Measurements from ENCODE around the gene CASR. TPM values are rescaled to one million over a fixed set of nuclear protein-coding genes. Genes with fewer than 3 reads are reported as not detected.
"Not testable (repeated sequence)": the region's sequence is repeated elsewhere in the genome, so short reads cannot be mapped to it uniquely, and the experiment has no call there.

CASR gene
- total RNA-seq, 1 donor from 2014 or later, result not detected

DNA sequence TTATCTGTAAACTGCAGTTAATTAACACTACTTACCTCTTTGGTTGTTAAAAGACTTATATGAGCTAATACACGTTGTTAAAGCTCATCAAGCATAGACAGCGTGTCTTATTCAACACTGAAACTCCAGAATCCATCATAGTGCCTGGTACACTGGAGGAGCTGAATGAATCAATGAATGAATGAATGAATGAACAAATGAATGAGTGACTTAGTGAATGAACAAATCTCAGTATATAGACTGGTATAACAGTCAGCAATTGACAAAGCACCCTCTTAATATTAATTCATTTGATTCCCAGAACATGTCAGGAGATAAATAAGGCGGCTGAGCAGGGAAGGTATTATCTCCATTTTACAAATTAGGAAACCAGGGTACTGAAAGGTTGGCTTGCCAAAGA, 7.1 kb downstream of the CASR start:
- no peaks in the 10 kb centered on the region for H3K9me3 Mint-ChIP-seq (ENCODE audit: unreplicated experiment)

DNA sequence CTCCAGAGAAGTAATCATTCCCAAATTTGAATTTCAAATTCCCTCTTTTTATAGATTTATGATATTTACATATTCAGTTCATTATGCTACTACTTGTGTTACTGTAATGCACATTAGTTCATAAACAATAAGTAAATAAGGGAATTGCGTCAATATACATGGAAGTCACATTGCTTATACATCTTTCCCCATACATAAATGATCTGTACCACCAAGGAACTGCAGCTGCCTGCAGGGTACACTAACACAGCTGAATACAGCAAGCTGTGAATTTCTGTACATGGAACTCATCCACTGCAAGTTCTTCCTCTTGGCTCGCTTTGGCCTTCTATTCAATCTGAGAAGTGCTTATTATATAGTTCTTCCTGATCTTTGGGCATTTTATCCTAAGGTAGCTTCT, 15.5 kb downstream of the CASR start:
- no peak overlapping the region for H3K4me3 Mint-ChIP-seq (ENCODE audit: unreplicated experiment)
- H3K27ac Mint-ChIP-seq (ENCODE audit: unreplicated experiment), result no peak overlapping the region
- H3K4me1 Mint-ChIP-seq (ENCODE audit: low read depth, unreplicated experiment), result no peaks in the 10 kb centered on the region
- DNase-seq, result no peak
- H3K9me3 Mint-ChIP-seq (ENCODE audit: unreplicated experiment), result no peaks in the 10 kb centered on the region
- H3K27me3 Mint-ChIP-seq (ENCODE audit: unreplicated experiment), result no peaks in the 10 kb centered on the region
- TF ChIP-seq, protein P1, sequence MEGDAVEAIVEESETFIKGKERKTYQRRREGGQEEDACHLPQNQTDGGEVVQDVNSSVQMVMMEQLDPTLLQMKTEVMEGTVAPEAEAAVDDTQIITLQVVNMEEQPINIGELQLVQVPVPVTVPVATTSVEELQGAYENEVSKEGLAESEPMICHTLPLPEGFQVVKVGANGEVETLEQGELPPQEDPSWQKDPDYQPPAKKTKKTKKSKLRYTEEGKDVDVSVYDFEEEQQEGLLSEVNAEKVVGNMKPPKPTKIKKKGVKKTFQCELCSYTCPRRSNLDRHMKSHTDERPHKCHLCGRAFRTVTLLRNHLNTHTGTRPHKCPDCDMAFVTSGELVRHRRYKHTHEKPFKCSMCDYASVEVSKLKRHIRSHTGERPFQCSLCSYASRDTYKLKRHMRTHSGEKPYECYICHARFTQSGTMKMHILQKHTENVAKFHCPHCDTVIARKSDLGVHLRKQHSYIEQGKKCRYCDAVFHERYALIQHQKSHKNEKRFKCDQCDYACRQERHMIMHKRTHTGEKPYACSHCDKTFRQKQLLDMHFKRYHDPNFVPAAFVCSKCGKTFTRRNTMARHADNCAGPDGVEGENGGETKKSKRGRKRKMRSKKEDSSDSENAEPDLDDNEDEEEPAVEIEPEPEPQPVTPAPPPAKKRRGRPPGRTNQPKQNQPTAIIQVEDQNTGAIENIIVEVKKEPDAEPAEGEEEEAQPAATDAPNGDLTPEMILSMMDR (IDR thresholded peaks at IDR 0.05; ENCODE audit: partially characterized antibody, unreplicated experiment), result no peak
- peaks cover 7% of the 10 kb centered on the region for H3K36me3 Mint-ChIP-seq (ENCODE audit: unreplicated experiment)

More for the DNA sequence above, 7.1 kb downstream of the CASR start:
- Mint-ChIP-seq H3K27ac (ENCODE audit: unreplicated experiment) (no peak overlapping the region), H3K4me1 (ENCODE audit: low read depth, unreplicated experiment) (no peaks in the 10 kb centered on the region), H3K36me3 (ENCODE audit: unreplicated experiment) (no peaks in the 10 kb centered on the region), H3K4me3 (ENCODE audit: unreplicated experiment) (no peak overlapping the region), H3K27me3 (ENCODE audit: unreplicated experiment) (peaks cover 3% of the 10 kb centered on the region)
- no peak for DNase-seq
- TF ChIP-seq, protein P1 (IDR thresholded peaks at IDR 0.05; ENCODE audit: partially characterized antibody, unreplicated experiment), result no peak

DNA sequence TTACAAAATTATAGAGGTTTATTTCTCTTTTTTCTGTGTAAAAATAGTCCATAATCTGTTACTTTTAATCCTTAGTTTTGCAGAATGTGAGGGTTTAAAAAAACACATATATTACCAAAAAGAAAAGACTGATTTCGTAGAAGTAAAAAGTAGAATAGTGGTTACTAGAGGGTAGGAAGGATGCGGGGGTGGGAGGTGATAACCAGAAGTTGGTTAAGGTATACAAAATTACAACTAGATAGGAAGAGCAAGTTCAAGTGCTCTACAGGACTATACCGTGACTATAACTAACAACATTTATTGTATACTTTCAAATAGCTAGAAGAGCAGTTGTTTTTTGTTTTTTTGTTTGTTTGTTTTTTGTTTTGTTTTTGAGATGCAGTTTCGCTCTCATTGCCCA, 16.1 kb downstream of the CASR start:
- H3K27me3 Mint-ChIP-seq (ENCODE audit: unreplicated experiment), result no peaks in the 10 kb centered on the region
- H3K4me1 Mint-ChIP-seq (ENCODE audit: low read depth, unreplicated experiment), result no peaks in the 10 kb centered on the region
- TF ChIP-seq, protein P1 (IDR thresholded peaks at IDR 0.05; ENCODE audit: partially characterized antibody, unreplicated experiment), result no peak

DNA sequence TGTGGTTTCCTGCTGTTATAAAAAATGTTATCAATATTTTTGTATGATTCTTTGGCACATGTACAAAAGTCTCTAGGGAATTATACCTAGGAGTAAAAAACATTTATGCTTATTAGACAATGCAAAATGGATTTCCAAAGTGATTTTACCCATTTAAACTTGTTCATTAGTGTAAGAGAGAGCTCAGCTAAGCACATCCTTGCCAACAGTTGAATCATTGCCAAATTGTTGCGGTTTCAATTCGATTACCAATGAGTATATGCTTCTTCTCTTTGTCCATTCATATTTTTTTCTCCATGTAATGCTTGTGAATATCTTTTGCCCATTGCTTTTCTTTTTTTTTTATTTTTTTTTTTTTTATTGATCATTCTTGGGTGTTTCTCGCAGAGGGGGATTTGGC, 17.2 kb downstream of the CASR start:
- H3K27me3 Mint-ChIP-seq (ENCODE audit: unreplicated experiment), result no peaks in the 10 kb centered on the region
- no peak for DNase-seq
- peaks cover 7% of the 10 kb centered on the region for H3K36me3 Mint-ChIP-seq (ENCODE audit: unreplicated experiment)
- H3K27ac Mint-ChIP-seq (ENCODE audit: unreplicated experiment), result no peak overlapping the region
- TF ChIP-seq, protein P1 (IDR thresholded peaks at IDR 0.05; ENCODE audit: partially characterized antibody, unreplicated experiment), result no peak
- no peak overlapping the region for H3K4me3 Mint-ChIP-seq (ENCODE audit: unreplicated experiment)
- no peaks in the 10 kb centered on the region for H3K9me3 Mint-ChIP-seq (ENCODE audit: unreplicated experiment)
- no peaks in the 10 kb centered on the region for H3K4me1 Mint-ChIP-seq (ENCODE audit: low read depth, unreplicated experiment)

More for the DNA sequence above, 16.1 kb downstream of the CASR start:
- DNase-seq, result no peak
- peaks cover 7% of the 10 kb centered on the region for H3K36me3 Mint-ChIP-seq (ENCODE audit: unreplicated experiment)
- H3K4me3 Mint-ChIP-seq (ENCODE audit: unreplicated experiment), result no peak overlapping the region
- H3K9me3 Mint-ChIP-seq (ENCODE audit: unreplicated experiment), result no peaks in the 10 kb centered on the region
- no peak overlapping the region for H3K27ac Mint-ChIP-seq (ENCODE audit: unreplicated experiment)

DNA sequence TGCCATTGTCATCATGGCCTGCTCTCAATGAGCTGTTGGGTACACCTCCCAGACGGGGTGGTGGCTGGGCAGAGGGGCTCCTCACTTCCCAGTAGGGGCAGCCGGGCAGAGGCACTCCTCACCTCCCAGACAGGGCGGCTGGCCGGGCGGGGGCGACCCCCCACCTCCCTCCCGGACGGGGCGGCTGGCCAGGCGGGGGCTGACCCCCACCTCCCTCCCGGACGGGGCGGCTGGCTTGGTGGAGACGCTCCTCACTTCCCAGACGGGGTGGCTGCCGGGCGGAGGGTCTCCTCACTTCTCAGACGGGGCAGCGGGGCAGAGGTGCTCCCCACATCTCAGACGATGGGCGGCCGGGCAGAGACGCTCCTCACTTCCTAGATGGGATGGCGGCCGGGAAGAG, 18.0 kb downstream of the CASR start:
- not testable (repeated sequence) for H3K36me3 Mint-ChIP-seq (ENCODE audit: unreplicated experiment); H3K4me3 Mint-ChIP-seq (ENCODE audit: unreplicated experiment); H3K4me1 Mint-ChIP-seq (ENCODE audit: low read depth, unreplicated experiment)

DNA sequence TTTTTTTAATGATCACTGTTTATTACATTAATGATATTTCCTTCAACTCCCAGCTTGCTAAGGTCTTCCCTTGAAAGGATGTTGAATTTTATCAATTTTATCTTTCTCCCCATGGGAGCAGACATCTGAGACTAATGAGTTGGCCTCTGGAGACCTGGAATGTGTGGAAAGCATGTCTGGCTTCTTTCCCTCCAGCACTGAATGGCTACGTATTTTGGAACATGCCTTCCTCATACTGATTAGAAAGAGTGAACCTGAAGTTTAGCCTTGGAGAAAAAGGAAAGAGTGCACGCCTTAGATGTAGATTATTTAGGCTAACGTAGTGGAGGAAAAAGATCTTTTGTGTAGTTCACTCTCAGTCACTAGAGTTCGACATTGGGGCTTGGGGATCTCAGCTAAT, 25.1 kb downstream of the CASR start:
- H3K4me3 Mint-ChIP-seq (ENCODE audit: unreplicated experiment), result no peak overlapping the region
- TF ChIP-seq, protein P1 (IDR thresholded peaks at IDR 0.05; ENCODE audit: partially characterized antibody, unreplicated experiment), result no peak
- H3K9me3 Mint-ChIP-seq (ENCODE audit: unreplicated experiment), result no peaks in the 10 kb centered on the region
- H3K27ac Mint-ChIP-seq (ENCODE audit: unreplicated experiment), result no peak overlapping the region
- no peaks in the 10 kb centered on the region for H3K27me3 Mint-ChIP-seq (ENCODE audit: unreplicated experiment)
- no peaks in the 10 kb centered on the region for H3K4me1 Mint-ChIP-seq (ENCODE audit: low read depth, unreplicated experiment)
- no peaks in the 10 kb centered on the region for H3K36me3 Mint-ChIP-seq (ENCODE audit: unreplicated experiment)
- no peak for DNase-seq

More for the DNA sequence above, 18.0 kb downstream of the CASR start:
- H3K27me3 Mint-ChIP-seq (ENCODE audit: unreplicated experiment); H3K27ac Mint-ChIP-seq (ENCODE audit: unreplicated experiment); DNase-seq; H3K9me3 Mint-ChIP-seq (ENCODE audit: unreplicated experiment): not testable (repeated sequence)
